ENCODE data around the gene ADAMTSL1.

Gene ADAMTSL1

DNA sequence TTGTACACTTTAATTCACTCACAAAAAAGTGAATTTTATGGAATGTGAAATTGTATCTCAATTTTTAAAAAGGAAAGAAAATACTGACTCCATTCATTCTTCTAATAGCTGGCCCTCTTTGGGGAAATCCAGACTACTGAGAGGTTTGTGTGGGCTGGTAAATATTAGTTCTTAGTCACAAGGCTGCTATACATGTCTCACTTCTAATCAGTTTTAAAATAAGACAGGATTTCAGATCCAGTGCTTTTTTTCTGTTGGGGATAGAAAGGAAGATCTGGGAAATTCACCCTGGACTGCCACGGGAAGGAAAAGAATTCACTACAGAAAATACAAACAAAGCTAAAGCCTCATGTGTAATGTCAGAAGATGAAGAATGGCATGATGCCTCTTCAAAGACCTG is 32.7 kb upstream of the ADAMTSL1 start:
- TF ChIP-seq, protein P1, sequence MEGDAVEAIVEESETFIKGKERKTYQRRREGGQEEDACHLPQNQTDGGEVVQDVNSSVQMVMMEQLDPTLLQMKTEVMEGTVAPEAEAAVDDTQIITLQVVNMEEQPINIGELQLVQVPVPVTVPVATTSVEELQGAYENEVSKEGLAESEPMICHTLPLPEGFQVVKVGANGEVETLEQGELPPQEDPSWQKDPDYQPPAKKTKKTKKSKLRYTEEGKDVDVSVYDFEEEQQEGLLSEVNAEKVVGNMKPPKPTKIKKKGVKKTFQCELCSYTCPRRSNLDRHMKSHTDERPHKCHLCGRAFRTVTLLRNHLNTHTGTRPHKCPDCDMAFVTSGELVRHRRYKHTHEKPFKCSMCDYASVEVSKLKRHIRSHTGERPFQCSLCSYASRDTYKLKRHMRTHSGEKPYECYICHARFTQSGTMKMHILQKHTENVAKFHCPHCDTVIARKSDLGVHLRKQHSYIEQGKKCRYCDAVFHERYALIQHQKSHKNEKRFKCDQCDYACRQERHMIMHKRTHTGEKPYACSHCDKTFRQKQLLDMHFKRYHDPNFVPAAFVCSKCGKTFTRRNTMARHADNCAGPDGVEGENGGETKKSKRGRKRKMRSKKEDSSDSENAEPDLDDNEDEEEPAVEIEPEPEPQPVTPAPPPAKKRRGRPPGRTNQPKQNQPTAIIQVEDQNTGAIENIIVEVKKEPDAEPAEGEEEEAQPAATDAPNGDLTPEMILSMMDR (conservative IDR thresholded peaks at IDR 0.05; ENCODE audit: low read depth, low read length): no peak
- Histone ChIP-seq H3K27ac (no peak overlapping the region), H3K4me3 (IDR thresholded peaks at IDR 0.05; ENCODE audit: insufficient read depth, low read depth, low read length) (no peak overlapping the region), H3K9ac (no peak overlapping the region), H4K20me1 (ENCODE audit: insufficient read depth) (no peaks in the 10 kb centered on the region), H3K4me2 (no peak overlapping the region), H3K36me3 (ENCODE audit: insufficient read depth) (no peaks in the 10 kb centered on the region), H3K27me3 (ENCODE audit: insufficient read depth, low read depth) (no peaks in the 10 kb centered on the region), H2AFZ (ENCODE audit: low read depth) (no peak overlapping the region), H3K79me2 (ENCODE audit: insufficient read depth, low read depth) (no peaks in the 10 kb centered on the region), H3K4me1 (ENCODE audit: low read depth, poor library complexity, severe bottlenecking) (no peaks in the 10 kb centered on the region)

GRCh38 chr9:18442629-18443491 is 31.1 kb upstream of the ADAMTSL1 start:
- H3K27ac ChIP-seq: no peak overlapping the region
- no peaks in the 10 kb centered on the region for H3K36me3 ChIP-seq (ENCODE audit: insufficient read depth)
- no peak overlapping the region for H2AFZ ChIP-seq (ENCODE audit: low read depth)
- no peak overlapping the region for H3K4me3 ChIP-seq (IDR thresholded peaks at IDR 0.05; ENCODE audit: insufficient read depth, low read depth, low read length)
- H4K20me1 ChIP-seq (ENCODE audit: insufficient read depth): no peaks in the 10 kb centered on the region
- TF ChIP-seq, protein P1 (conservative IDR thresholded peaks at IDR 0.05; ENCODE audit: low read depth, low read length): peak; percentile 87
- H3K9ac ChIP-seq: no peak overlapping the region
- H3K79me2 ChIP-seq (ENCODE audit: insufficient read depth, low read depth): no peaks in the 10 kb centered on the region
- H3K27me3 ChIP-seq (ENCODE audit: insufficient read depth, low read depth): no peaks in the 10 kb centered on the region
- no peak overlapping the region for H3K4me2 ChIP-seq
- no peaks in the 10 kb centered on the region for H3K4me1 ChIP-seq (ENCODE audit: low read depth, poor library complexity, severe bottlenecking)

GRCh38 chr9:18447131-18447530 is 26.8 kb upstream of the ADAMTSL1 start:
- Histone ChIP-seq H3K4me1 (ENCODE audit: low read depth, poor library complexity, severe bottlenecking) (no peaks in the 10 kb centered on the region), H4K20me1 (ENCODE audit: insufficient read depth) (no peaks in the 10 kb centered on the region), H2AFZ (ENCODE audit: low read depth) (no peak overlapping the region), H3K27ac (no peak overlapping the region), H3K9ac (no peak overlapping the region), H3K4me2 (no peak overlapping the region), H3K79me2 (ENCODE audit: insufficient read depth, low read depth) (no peaks in the 10 kb centered on the region), H3K27me3 (ENCODE audit: insufficient read depth, low read depth) (no peaks in the 10 kb centered on the region), H3K4me3 (IDR thresholded peaks at IDR 0.05; ENCODE audit: insufficient read depth, low read depth, low read length) (no peak overlapping the region), H3K36me3 (ENCODE audit: insufficient read depth) (no peaks in the 10 kb centered on the region)
- TF ChIP-seq, protein P1 (conservative IDR thresholded peaks at IDR 0.05; ENCODE audit: low read depth, low read length): no peak

DNA sequence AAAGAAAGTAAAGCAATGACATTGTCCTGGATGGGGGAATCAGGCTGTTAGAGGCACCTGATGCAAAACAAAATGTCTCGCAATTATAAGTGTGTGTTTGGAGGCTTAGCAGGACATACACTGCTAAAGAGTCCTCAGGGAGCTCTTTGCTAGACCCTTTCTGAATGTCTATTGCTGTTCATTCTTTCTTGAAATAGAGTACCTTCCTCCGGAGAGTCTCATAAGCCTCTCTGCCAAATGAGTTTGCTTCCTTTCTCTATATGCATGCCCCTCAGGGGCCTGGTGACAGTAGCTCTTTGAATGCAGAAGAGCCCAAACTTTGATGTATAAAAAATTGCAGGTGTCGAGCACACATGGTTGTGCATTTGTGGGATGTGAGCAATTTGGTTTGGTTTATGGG is 26.4 kb upstream of the ADAMTSL1 start:
- Histone ChIP-seq H3K36me3 (ENCODE audit: insufficient read depth) (no peaks in the 10 kb centered on the region), H3K4me3 (IDR thresholded peaks at IDR 0.05; ENCODE audit: insufficient read depth, low read depth, low read length) (no peak overlapping the region), H3K4me1 (ENCODE audit: low read depth, poor library complexity, severe bottlenecking) (no peaks in the 10 kb centered on the region), H4K20me1 (ENCODE audit: insufficient read depth) (no peaks in the 10 kb centered on the region), H3K27me3 (ENCODE audit: insufficient read depth, low read depth) (no peaks in the 10 kb centered on the region), H2AFZ (ENCODE audit: low read depth) (no peak overlapping the region), H3K9ac (no peak overlapping the region), H3K27ac (no peak overlapping the region), H3K79me2 (ENCODE audit: insufficient read depth, low read depth) (no peaks in the 10 kb centered on the region), H3K4me2 (no peak overlapping the region)
- TF ChIP-seq, protein P1 (conservative IDR thresholded peaks at IDR 0.05; ENCODE audit: low read depth, low read length): no peak

All from KMS-11 (cell line).